HG03108 (cell line): ENCODE measurements around the gene ZMYND8.

Source experiments
- ATAC-seq: cut with Tn5 transposase; IDR thresholded peaks from one replicate; pipeline ENCODE4 v1.9.1; 2021; ENCODE audit warnings: moderate library complexity; ENCODE audit not compliant: unreplicated experiment

ZMYND8 gene

GRCh38 chr20:47354714-47355488 is 1.6 kb downstream of the ZMYND8 start:
- ATAC-seq, result no peak

GRCh38 chr20:47354464-47354713 is 2.1 kb downstream of the ZMYND8 start:
- no peak for ATAC-seq

GRCh38 chr20:47353692-47354463 is 2.6 kb downstream of the ZMYND8 start:
- ATAC-seq, result no peak

GRCh38 chr20:47353239-47353691 is 3.2 kb downstream of the ZMYND8 start:
- no peak for ATAC-seq

GRCh38 chr20:47352332-47353238 is 3.9 kb downstream of the ZMYND8 start:
- ATAC-seq, result no peak

- no peak for ATAC-seq
Observed at GRCh38 chr20:47351643-47352331, 4.7 kb downstream of the ZMYND8 start.

- ATAC-seq, result no peak
Observed at GRCh38 chr20:47350691-47351545, 5.6 kb downstream of the ZMYND8 start.

GRCh38 chr20:47350181-47350550 is 6.3 kb downstream of the ZMYND8 start:
- ATAC-seq, result no peak

GRCh38 chr20:47349365-47350180 is 6.9 kb downstream of the ZMYND8 start:
- no peak for ATAC-seq

- no peak for ATAC-seq
Observed at GRCh38 chr20:47348539-47349142, 7.9 kb downstream of the ZMYND8 start.

- no peak for ATAC-seq
Observed at GRCh38 chr20:47347661-47348435, 8.7 kb downstream of the ZMYND8 start.

GRCh38 chr20:47346172-47346571 is 10.3 kb downstream of the ZMYND8 start:
- no peak for ATAC-seq

- ATAC-seq, result no peak
Observed at GRCh38 chr20:47345214-47345613, 11.3 kb downstream of the ZMYND8 start.

- no peak for ATAC-seq
Observed at GRCh38 chr20:47343007-47343472, 13.5 kb downstream of the ZMYND8 start.

GRCh38 chr20:47338131-47338628 is 18.3 kb downstream of the ZMYND8 start:
- no peak for ATAC-seq

- no peak for ATAC-seq
Observed at GRCh38 chr20:47337413-47337812, 19.1 kb downstream of the ZMYND8 start.

- ATAC-seq, result no peak
Observed at GRCh38 chr20:47336129-47336754, 20.3 kb downstream of the ZMYND8 start.
